Lung (tissue), 12 donors: ENCODE results near the gene LTB4R. TPM values are rescaled to one million over a fixed set of nuclear protein-coding genes. Genes with fewer than 3 reads are reported as not detected.
A peak's percentile ranks its signal among the peaks of the same experiment; 100 is the strongest.

Source experiments
- ATAC-seq: fragments of 200-7000 bp; cut with Tn5 transposase; one replicate; pipeline ENCODE4 v1.9.1; 2020; ENCODE audit warnings: moderate number of reproducible peaks; ENCODE audit not compliant: insufficient read depth, low FRiP score
- DNase-seq, 3 donors: peaks; one replicate each; pipeline ENCODE4 v3.0.0-alpha.2; 2013 to 2017
- H3K27ac ChIP-seq, 2 donors: one replicate each; pipeline ENCODE4 v1.5.1; 2013; ENCODE audit warnings: mild to moderate bottlenecking in 2 of 2, moderate library complexity in 2 of 2, control low read depth in 1 of 2, inconsistent platforms in 1 of 2, low read depth in 1 of 2, low read length in 1 of 2
- H3K27me3 ChIP-seq, 3 donors: one replicate each; pipeline ENCODE4 v1.5.1; 2013; ENCODE audit warnings: low read length in 2 of 3; ENCODE audit not compliant: control insufficient read depth in 3 of 3, insufficient read depth in 3 of 3
- H3K36me3 ChIP-seq, 4 donors: one replicate each; pipeline ENCODE4 v1.5.1; 2013; ENCODE audit warnings: low read length in 4 of 4, mild to moderate bottlenecking in 1 of 4, moderate library complexity in 1 of 4; ENCODE audit not compliant: control insufficient read depth in 4 of 4, insufficient read depth in 4 of 4
- H3K4me1 ChIP-seq, 5 donors: one replicate each; pipeline ENCODE4 v1.5.1; 2013; ENCODE audit warnings: low read length in 5 of 5, mild to moderate bottlenecking in 2 of 5, moderate library complexity in 1 of 5; ENCODE audit not compliant: control insufficient read depth in 5 of 5, insufficient read depth in 5 of 5
- H3K4me3 ChIP-seq: one replicate; pipeline ENCODE4 v1.5.1; 2013; ENCODE audit warnings: mild to moderate bottlenecking, control low read depth, moderate library complexity
- H3K9ac ChIP-seq, 2 donors: one replicate each; pipeline ENCODE4 v1.5.1; 2013; ENCODE audit warnings: low read length in 2 of 2, control low read depth in 1 of 2; ENCODE audit not compliant: insufficient read depth in 1 of 2
- H3K9me3 ChIP-seq, 4 donors: one replicate each; pipeline ENCODE4 v1.5.1; 2013; ENCODE audit warnings: low read length in 3 of 4, mild to moderate bottlenecking in 1 of 4, moderate library complexity in 1 of 4; ENCODE audit not compliant: control insufficient read depth in 4 of 4, insufficient read depth in 3 of 4
- CTCF ChIP-seq: IDR thresholded peaks from 2 replicates; pipeline ENCODE4 v1.5.1; 2012; ENCODE audit warnings: mild to moderate bottlenecking; ENCODE audit errors: control extremely low read depth, extremely low read depth
- WGBS, 2 donors: extraction: QIAGEN DNeasy Blood & Tissue Kit; methylation state at CpG; one replicate each; pipeline ENCODE4 v1.1.7; 2013; 5-methylcytosine and 5-hydroxymethylcytosine counted together
- polyA plus RNA-seq, 2 donors: library from polyadenylated mRNA; stranded (reverse); fragments of 200-250 nt; gene quantifications; one replicate each; pipeline ENCODE4 v1.2.1, GENCODE V29; 2013
- total RNA-seq, 2 donors: library from RNA; depleted of rRNA in 1 of 2; stranded (reverse); fragments of >200 nt in 1 of 2; gene quantifications; one replicate each; pipeline ENCODE4 v1.2.1, GENCODE V29; 2014 to 2021
- donor health status: control.
- donor health status: control.
- donor health status: Bipolar disorder and iron deficiency.
- donor health status: healthy.
- donor health status: DM: yes; HTN: yes; CAD: no.

Gene LTB4R
- total and polyA plus RNA-seq, 4 donors, result 4.4 to 47.0 (median 11.0) TPM

GRCh38 chr14:24307156-24307574, 4.1 kb upstream of the LTB4R start:
- Histone ChIP-seq H3K36me3 (peaks cover 11 to 50% (median 43%) of the 10 kb centered on the region in 4 donors), H3K4me3 (no peak overlapping the region), H3K27ac (no peak overlapping the region), H3K4me1 (peaks cover 4 to 23% (median 9%) of the 10 kb centered on the region in 5 donors), H3K9me3 (no peaks in the 10 kb centered on the region), H3K9ac (no peak overlapping the region), H3K27me3 (no peaks in the 10 kb centered on the region)
- WGBS, 2 donors, result 85 to 87% methylated on average over 11 of the region's 11 CpGs
- DNase-seq (no peak), ATAC-seq (no peak)
- no peak for TF ChIP-seq CTCF

- no peaks in the 10 kb centered on the region for H3K27me3 ChIP-seq
- 62 to 64% methylated on average over 6 of the region's 6 CpGs for WGBS, 2 donors
- H3K4me1 ChIP-seq, result peaks cover 4 to 24% (median 9%) of the 10 kb centered on the region in 5 donors
- no peak within 1 kb of the TSS for H3K9ac ChIP-seq
- peaks cover 11 to 44% (median 38%) of the 10 kb centered on the region in 4 donors for H3K36me3 ChIP-seq
- DNase-seq (peak; percentile 56 to 67 (median 58)), ATAC-seq (no peak)
- peak; percentile 77 for TF ChIP-seq CTCF
- no peak within 1 kb of the TSS for H3K4me3 ChIP-seq
- H3K27ac ChIP-seq, result no peak within 1 kb of the TSS
- H3K9me3 ChIP-seq, result no peaks in the 10 kb centered on the region
Measured at GRCh38 chr14:24307575-24308341, 3.5 kb upstream of the LTB4R start, which contains the start of gene CIDEB. CIDEB (minus strand) TSS chr14:24307977; CDS start chr14:24307858, 119 bp downstream.

GRCh38 chr14:24308342-24309124, 2.8 kb upstream of the LTB4R start:
- Histone ChIP-seq H3K9ac (no peak overlapping the region), H3K36me3 (peaks cover 11 to 36% (median 32%) of the 10 kb centered on the region in 4 donors), H3K4me3 (no peak overlapping the region), H3K4me1 (peaks cover 4 to 26% (median 9%) of the 10 kb centered on the region in 5 donors), H3K9me3 (no peaks in the 10 kb centered on the region), H3K27ac (no peak overlapping the region), H3K27me3 (no peaks in the 10 kb centered on the region)
- no peak for ATAC-seq
- 78 to 85% methylated on average over 7 of the region's 7 CpGs for WGBS, 2 donors
- DNase-seq, result no peak
- no peak for TF ChIP-seq CTCF
